GM12865 (cell line): ENCODE results near the gene TEX29.

Experiments
- DNase-seq: peaks from one replicate; pipeline ENCODE4 v3.0.0; 2010; ENCODE audit warnings: low read depth
- H3K4me3 ChIP-seq: 2 replicates; pipeline ENCODE4 v1.5.1; 2011; ENCODE audit warnings: mild to moderate bottlenecking, low read depth, low read length, control low read depth
- TF ChIP-seq, protein P1 (sequence below): IDR thresholded peaks from 2 replicates; pipeline ENCODE4 v1.5.1; 2011; ENCODE audit warnings: low read length, control low read depth, low read depth, inconsistent platforms; ENCODE audit not compliant: insufficient read depth; ENCODE audit errors: missing control alignments

The TEX29 gene

DNA sequence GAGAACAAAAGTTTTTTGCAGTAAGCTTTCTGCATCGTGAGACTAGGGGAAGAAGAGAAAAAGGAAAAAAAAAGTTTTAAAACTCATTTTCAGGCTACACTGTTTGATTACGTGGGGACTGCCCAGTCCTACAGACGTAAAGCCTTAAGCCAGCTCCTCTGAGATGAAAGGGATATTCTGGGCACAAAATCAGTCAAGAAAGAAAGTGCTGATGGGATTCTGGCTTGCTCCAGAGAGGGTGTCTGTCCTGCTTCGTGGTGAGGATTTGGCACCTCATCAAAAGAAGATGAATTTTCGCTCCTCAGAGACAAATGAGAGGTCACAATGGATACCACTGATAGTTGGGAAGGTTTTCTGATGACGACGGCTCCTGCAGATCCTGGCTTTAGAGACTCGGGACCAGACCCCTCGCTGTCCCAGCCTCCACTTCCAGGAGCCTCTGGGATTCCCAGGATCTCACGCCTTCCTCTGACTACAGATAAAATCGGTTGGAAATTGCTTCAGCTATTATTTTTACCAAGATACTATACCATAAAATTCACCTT, 9.7 kb downstream of the TEX29 start:
- no peak for DNase-seq
- no peak overlapping the region for H3K4me3 ChIP-seq
- TF ChIP-seq, protein P1, sequence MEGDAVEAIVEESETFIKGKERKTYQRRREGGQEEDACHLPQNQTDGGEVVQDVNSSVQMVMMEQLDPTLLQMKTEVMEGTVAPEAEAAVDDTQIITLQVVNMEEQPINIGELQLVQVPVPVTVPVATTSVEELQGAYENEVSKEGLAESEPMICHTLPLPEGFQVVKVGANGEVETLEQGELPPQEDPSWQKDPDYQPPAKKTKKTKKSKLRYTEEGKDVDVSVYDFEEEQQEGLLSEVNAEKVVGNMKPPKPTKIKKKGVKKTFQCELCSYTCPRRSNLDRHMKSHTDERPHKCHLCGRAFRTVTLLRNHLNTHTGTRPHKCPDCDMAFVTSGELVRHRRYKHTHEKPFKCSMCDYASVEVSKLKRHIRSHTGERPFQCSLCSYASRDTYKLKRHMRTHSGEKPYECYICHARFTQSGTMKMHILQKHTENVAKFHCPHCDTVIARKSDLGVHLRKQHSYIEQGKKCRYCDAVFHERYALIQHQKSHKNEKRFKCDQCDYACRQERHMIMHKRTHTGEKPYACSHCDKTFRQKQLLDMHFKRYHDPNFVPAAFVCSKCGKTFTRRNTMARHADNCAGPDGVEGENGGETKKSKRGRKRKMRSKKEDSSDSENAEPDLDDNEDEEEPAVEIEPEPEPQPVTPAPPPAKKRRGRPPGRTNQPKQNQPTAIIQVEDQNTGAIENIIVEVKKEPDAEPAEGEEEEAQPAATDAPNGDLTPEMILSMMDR: no peak

DNA sequence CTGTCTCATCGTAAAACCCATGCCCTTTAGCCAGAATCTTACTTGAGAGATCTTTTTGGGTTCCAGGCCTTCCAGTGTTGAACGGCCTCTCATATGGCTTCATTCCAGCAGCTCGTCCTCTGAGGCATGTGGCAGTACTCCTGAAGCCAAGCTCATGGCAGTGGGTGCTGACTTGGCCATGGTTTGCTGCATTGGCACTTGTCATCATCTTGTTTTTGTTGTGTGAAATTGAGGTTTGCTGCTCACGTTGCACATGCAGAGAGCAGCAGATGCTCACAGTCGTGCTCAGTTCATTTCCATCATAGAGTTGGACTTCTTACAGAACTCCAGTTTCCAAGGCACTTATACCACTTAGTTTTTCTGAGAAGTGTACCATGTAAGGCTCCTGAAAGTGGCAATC, 14.9 kb downstream of the TEX29 start:
- no peak overlapping the region for H3K4me3 ChIP-seq
- no peak for DNase-seq
- TF ChIP-seq, protein P1: no peak

DNA sequence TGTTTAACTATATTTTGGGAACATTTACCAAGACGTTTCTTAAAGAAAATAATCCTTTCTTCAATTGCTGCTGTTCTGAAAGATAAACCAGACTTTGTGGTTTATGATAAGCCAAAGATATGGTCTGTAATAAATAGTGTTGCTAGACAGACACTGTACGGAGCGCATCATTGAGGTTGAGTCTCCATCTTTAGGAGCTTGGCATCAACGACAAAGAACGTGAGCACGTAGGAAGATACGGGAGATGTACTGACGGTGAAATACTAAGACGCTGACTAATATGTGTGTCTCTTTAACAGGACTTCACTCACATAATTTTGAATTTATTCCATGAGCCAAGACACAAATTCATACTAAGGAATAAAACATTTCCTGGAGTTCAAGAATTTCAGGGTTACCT, 16.2 kb downstream of the TEX29 start:
- no peak overlapping the region for H3K4me3 ChIP-seq
- no peak for DNase-seq
- TF ChIP-seq, protein P1: no peak

DNA sequence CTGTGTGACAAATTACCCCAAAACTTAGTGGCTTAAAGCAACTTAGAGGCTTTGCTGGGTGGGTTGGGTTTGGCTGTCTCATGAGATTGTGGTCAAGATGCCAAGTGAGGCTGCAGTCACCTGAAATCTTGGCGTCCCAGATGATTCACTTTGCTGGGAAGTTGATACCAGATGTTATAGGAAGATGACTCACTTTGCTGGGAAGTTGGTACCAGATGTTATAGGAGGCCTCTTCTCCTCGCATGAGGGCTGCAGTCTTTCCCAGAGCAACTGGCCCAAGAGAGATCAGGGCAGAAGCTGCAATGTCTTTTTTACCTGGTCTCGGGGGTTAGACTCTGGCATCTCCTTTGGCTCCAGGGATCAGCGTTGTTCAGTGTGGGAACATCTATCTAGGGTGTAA, 16.8 kb downstream of the TEX29 start:
- TF ChIP-seq, protein P1: no peak
- H3K4me3 ChIP-seq: no peak overlapping the region
- DNase-seq: no peak

DNA sequence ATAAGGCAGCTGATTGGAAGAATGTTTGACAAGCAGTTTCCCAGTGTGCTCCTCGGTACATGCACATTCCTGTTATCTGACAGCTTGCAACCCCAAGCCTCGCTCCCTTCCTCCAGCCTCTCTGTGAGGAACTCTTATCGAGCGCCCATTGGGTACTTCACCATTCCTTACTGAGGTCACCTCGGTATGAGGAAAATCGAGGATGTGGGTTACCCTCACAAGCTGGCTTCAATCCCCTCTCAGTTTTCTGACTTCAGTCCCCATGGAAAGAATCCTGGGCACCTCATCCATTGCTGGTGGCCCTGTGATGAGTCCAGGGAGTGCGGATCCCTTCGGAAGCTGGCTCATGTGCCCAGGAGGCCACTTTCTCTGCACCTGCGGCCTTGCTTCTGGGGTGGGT, 17.3 kb downstream of the TEX29 start:
- no peak overlapping the region for H3K4me3 ChIP-seq
- no peak for DNase-seq
- TF ChIP-seq, protein P1: no peak

DNA sequence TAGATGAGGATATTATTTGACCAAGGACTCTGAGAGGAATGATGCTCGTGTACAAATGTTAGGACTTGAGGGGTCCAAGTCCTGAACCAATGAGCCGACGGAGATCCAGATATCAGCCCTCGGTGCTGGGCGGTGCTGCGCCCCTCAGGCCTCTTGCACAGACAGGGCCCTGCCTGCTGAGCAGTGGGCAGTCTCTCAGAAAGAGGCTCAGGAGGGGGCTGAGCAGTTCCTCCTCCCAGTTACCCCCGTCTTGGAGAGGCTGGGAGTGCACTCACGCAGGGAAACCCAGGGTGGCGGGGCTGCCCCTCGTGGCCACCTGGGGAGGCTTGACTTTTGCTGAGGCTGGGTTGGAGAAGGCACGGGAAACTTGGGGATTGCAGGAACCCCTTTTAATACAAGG, 18.4 kb downstream of the TEX29 start:
- DNase-seq: no peak
- no peak overlapping the region for H3K4me3 ChIP-seq
- TF ChIP-seq, protein P1: no peak
